Measurements from ENCODE around the gene RRP7A. TPM values are rescaled to one million over a fixed set of nuclear protein-coding genes. Genes with fewer than 3 reads are reported as not detected.
"Not testable (repeated sequence)": the region's sequence is repeated elsewhere in the genome, so short reads cannot be mapped to it uniquely, and the experiment has no call there.

RRP7A gene
- total RNA-seq, 2 experiments from 2014 or later, result 45.4 to 48.3 TPM

GRCh38 chr22:42489000-42489399 lies 30.6 kb downstream of the RRP7A start:
- no peaks in the 10 kb centered on the region for H3K27me3 ChIP-seq (ENCODE audit: control insufficient read depth in 1 of 2, insufficient read depth in 2 of 2, low read length in 2 of 2)
- no peak for TF ChIP-seq CTCF (IDR thresholded peaks at IDR 0.05)
- H3K27ac ChIP-seq (ENCODE audit: low read depth in 1 of 2, low read length in 2 of 2), result no peak overlapping the region
- H3K4me1 Mint-ChIP-seq (ENCODE audit: low read depth), result no peaks in the 10 kb centered on the region
- no peaks in the 10 kb centered on the region for H3K36me3 ChIP-seq (ENCODE audit: insufficient read depth, low read length)
- H3K4me1 ChIP-seq (ENCODE audit: insufficient read depth, low read length), result no peaks in the 10 kb centered on the region
- no peak overlapping the region for H3K4me3 Mint-ChIP-seq
- H3K27ac Mint-ChIP-seq, result no peak overlapping the region
- H3K9me3 ChIP-seq (ENCODE audit: control insufficient read depth in 1 of 2, insufficient read depth in 1 of 2, low read length in 2 of 2), result no peaks in the 10 kb centered on the region
- no peaks in the 10 kb centered on the region for H3K27me3 Mint-ChIP-seq
- H3K4me3 ChIP-seq (ENCODE audit: low read length), result no peak overlapping the region
- no peak for ATAC-seq (ENCODE audit: poor library complexity)
- CTCF ChIA-PET, result no interaction called here
- DNase-seq, result no peak
- intact Hi-C loops (cut with DNase I, micrococcal nuclease), result no loop called here
- no peaks in the 10 kb centered on the region for H3K36me3 Mint-ChIP-seq (ENCODE audit: low read depth)
- H3K9me3 Mint-ChIP-seq, result no peaks in the 10 kb centered on the region
- POLR2A ChIA-PET, result no interaction called here

- Mint-ChIP-seq H3K27ac (no peak overlapping the region), H3K4me3 (no peak overlapping the region), H3K9me3 (no peaks in the 10 kb centered on the region), H3K36me3 (ENCODE audit: low read depth) (no peaks in the 10 kb centered on the region), H3K4me1 (ENCODE audit: low read depth) (no peaks in the 10 kb centered on the region), H3K27me3 (no peaks in the 10 kb centered on the region)
- no peak for DNase-seq
- Histone ChIP-seq H3K27me3 (ENCODE audit: control insufficient read depth in 1 of 2, insufficient read depth in 2 of 2, low read length in 2 of 2) (peaks cover 0 to 2% of the 10 kb centered on the region in 2 experiments), H3K36me3 (ENCODE audit: insufficient read depth, low read length) (no peaks in the 10 kb centered on the region), H3K9me3 (ENCODE audit: control insufficient read depth in 1 of 2, insufficient read depth in 1 of 2, low read length in 2 of 2) (no peaks in the 10 kb centered on the region), H3K4me1 (ENCODE audit: insufficient read depth, low read length) (no peaks in the 10 kb centered on the region), H3K27ac (ENCODE audit: low read depth in 1 of 2, low read length in 2 of 2) (no peak overlapping the region), H3K4me3 (ENCODE audit: low read length) (no peak overlapping the region)
- CTCF ChIA-PET, result no interaction called here
- intact Hi-C loops (cut with DNase I, micrococcal nuclease), result no loop called here
- POLR2A ChIA-PET, result no interaction called here
- no peak for ATAC-seq (ENCODE audit: poor library complexity)
- TF ChIP-seq CTCF (IDR thresholded peaks at IDR 0.05), result no peak
These were observed 35.1 kb downstream of the RRP7A start for GRCh38 chr22:42484506-42484905.

- H3K27me3 ChIP-seq (ENCODE audit: control insufficient read depth in 1 of 2, insufficient read depth in 2 of 2, low read length in 2 of 2); H3K4me3 ChIP-seq (ENCODE audit: low read length); H3K36me3 ChIP-seq (ENCODE audit: insufficient read depth, low read length); H3K27me3 Mint-ChIP-seq; H3K9me3 ChIP-seq (ENCODE audit: control insufficient read depth in 1 of 2, insufficient read depth in 1 of 2, low read length in 2 of 2); H3K36me3 Mint-ChIP-seq (ENCODE audit: low read depth); H3K4me3 Mint-ChIP-seq; H3K4me1 Mint-ChIP-seq (ENCODE audit: low read depth); H3K4me1 ChIP-seq (ENCODE audit: insufficient read depth, low read length); intact Hi-C loops (cut with DNase I, micrococcal nuclease); H3K27ac ChIP-seq (ENCODE audit: low read depth in 1 of 2, low read length in 2 of 2); H3K27ac Mint-ChIP-seq; H3K9me3 Mint-ChIP-seq; POLR2A ChIA-PET; DNase-seq; CTCF ChIA-PET; ATAC-seq (ENCODE audit: poor library complexity): not testable (repeated sequence)
These were observed 35.9 kb downstream of the RRP7A start for GRCh38 chr22:42483610-42484223.

GRCh38 chr22:42475122-42475521 lies 44.5 kb downstream of the RRP7A start:
- Histone ChIP-seq H3K27ac (ENCODE audit: low read depth in 1 of 2, low read length in 2 of 2) (no peak overlapping the region), H3K36me3 (ENCODE audit: insufficient read depth, low read length) (no peaks in the 10 kb centered on the region), H3K27me3 (ENCODE audit: control insufficient read depth in 1 of 2, insufficient read depth in 2 of 2, low read length in 2 of 2) (no peaks in the 10 kb centered on the region), H3K9me3 (ENCODE audit: control insufficient read depth in 1 of 2, insufficient read depth in 1 of 2, low read length in 2 of 2) (no peaks in the 10 kb centered on the region), H3K4me1 (ENCODE audit: insufficient read depth, low read length) (peaks cover 11% of the 10 kb centered on the region), H3K4me3 (ENCODE audit: low read length) (no peak overlapping the region)
- TF ChIP-seq CTCF (IDR thresholded peaks at IDR 0.05), result no peak
- POLR2A ChIA-PET, result no interaction called here
- peaks cover 7% of the 10 kb centered on the region for H3K4me1 Mint-ChIP-seq (ENCODE audit: low read depth)
- no peaks in the 10 kb centered on the region for H3K27me3 Mint-ChIP-seq
- H3K27ac Mint-ChIP-seq, result no peak overlapping the region
- no peak for DNase-seq
- CTCF ChIA-PET, result no interaction called here
- no peaks in the 10 kb centered on the region for H3K9me3 Mint-ChIP-seq
- H3K4me3 Mint-ChIP-seq, result no peak overlapping the region
- no peaks in the 10 kb centered on the region for H3K36me3 Mint-ChIP-seq (ENCODE audit: low read depth)
- no peak for ATAC-seq (ENCODE audit: poor library complexity)
- intact Hi-C loops (cut with DNase I, micrococcal nuclease), result loop anchor here in 1 of 2 experiments (10.0 kb wide), 1 partner anchor 510 kb away; the partner anchor contains the start of gene SEPTIN3

All from CD4-positive, alpha-beta T cell (primary cell).